Karpas-422 (cell line): Measurements from ENCODE around the gene MUS81. TPM values are rescaled to one million over a fixed set of nuclear protein-coding genes. Genes with fewer than 3 reads are reported as not detected.

Source experiments
- DNase-seq: peaks from one replicate; pipeline ENCODE4 v3.0.0-alpha.2; 2015
- H2AFZ ChIP-seq: fragments of 200-600 bp; sonication (generic); 2 replicates; pipeline ENCODE4 v1.6.1; 2014; ENCODE audit warnings: antibody characterized with exemption, low read length, mixed read lengths
- H3K27ac ChIP-seq: fragments of 200-600 bp; sonication (generic); 2 replicates; pipeline ENCODE4 v1.5.1; 2014; ENCODE audit warnings: mild to moderate bottlenecking, low read length, moderate library complexity
- H3K27me3 ChIP-seq: fragments of 200-600 bp; sonication (generic); 2 replicates; pipeline ENCODE4 v1.6.1; 2014; ENCODE audit warnings: low read length, mixed read lengths
- H3K36me3 ChIP-seq: fragments of 200-600 bp; sonication (generic); 2 replicates; pipeline ENCODE4 v1.6.1; 2014; ENCODE audit warnings: low read length, mixed read lengths; ENCODE audit not compliant: insufficient read depth
- H3K4me1 ChIP-seq: fragments of 200-600 bp; sonication (generic); 2 replicates; pipeline ENCODE4 v1.6.1; 2014; ENCODE audit warnings: mild to moderate bottlenecking, low read length, mixed read lengths
- H3K4me2 ChIP-seq: fragments of 200-600 bp; sonication (generic); 2 replicates; pipeline ENCODE4 v1.6.1; 2014; ENCODE audit warnings: low read length, low read depth, mild to moderate bottlenecking; ENCODE audit not compliant: poor library complexity, severe bottlenecking
- H3K4me3 ChIP-seq: fragments of 200-600 bp; sonication (generic); 2 replicates; pipeline ENCODE4 v1.5.1; 2014; ENCODE audit warnings: mild to moderate bottlenecking, antibody characterized with exemption, low read length, mixed read lengths
- H3K79me2 ChIP-seq: fragments of 200-600 bp; sonication (generic); 2 replicates; pipeline ENCODE4 v1.6.1; 2014; ENCODE audit warnings: mild to moderate bottlenecking, low read length, mixed read lengths
- H3K9ac ChIP-seq: fragments of 200-600 bp; sonication (generic); 2 replicates; pipeline ENCODE4 v1.6.0; 2014; ENCODE audit warnings: low read length
- H3K9me2 ChIP-seq: fragments of 200-600 bp; sonication (generic), shearing (Covaris generic); replicated peaks from 2 replicates; pipeline ENCODE4 v1.6.0; 2014; ENCODE audit warnings: mild to moderate bottlenecking, low read length, moderate library complexity; ENCODE audit not compliant: insufficient read depth
- H3K9me3 ChIP-seq: fragments of 300-700, 200-600 bp; sonication (generic); 2 replicates; pipeline ENCODE4 v1.6.1; 2014; ENCODE audit warnings: low read length, mixed read lengths
- H4K20me1 ChIP-seq: fragments of 200-600 bp; sonication (generic); 2 replicates; pipeline ENCODE4 v1.6.1; 2014; ENCODE audit warnings: mild to moderate bottlenecking, antibody characterized with exemption, low read length, low read depth; ENCODE audit not compliant: insufficient read depth
- total RNA-seq: library from RNA; depleted of rRNA; stranded (reverse); fragments of >200 nt; shearing (Covaris generic); gene quantifications from 2 replicates; pipeline ENCODE4 v1.2.3, GENCODE V29; 2014; ENCODE audit warnings: low replicate concordance

The MUS81 gene
- total RNA-seq, 1 experiment from 2014 or later, result 41.3 TPM

DNA sequence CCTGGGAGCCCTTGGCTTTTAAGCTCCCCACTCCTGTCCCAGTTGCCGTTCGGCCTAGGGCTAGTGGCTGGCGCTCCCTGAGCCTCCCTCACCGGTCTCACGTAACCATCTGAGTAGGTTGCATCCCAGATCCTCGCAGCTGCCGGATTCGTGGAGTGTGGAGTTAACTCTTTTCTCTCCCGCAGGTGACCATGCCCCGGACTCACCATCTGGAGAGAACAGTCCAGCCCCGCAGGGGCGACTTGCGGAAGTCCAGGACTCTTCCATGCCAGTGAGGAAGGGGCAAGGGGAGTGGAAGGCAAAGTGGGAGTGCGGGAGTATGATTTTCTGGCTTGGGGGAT, 902 bp downstream of the MUS81 start:
- Histone ChIP-seq H3K4me3 (peak overlapping the region; percentile 91), H2AFZ (0 out of 2 replicates have a peak overlapping the region, but pooled peaks have one; percentile 29), H3K27me3 (no peaks in the 10 kb centered on the region), H3K27ac (peak overlapping the region; percentile 90), H4K20me1 (peaks cover 14% of the 10 kb centered on the region), H3K9me3 (no peaks in the 10 kb centered on the region), H3K9me2 (no peaks in the 10 kb centered on the region), H3K9ac (peak overlapping the region; percentile 87), H3K4me2 (peak overlapping the region; percentile 88), H3K36me3 (peaks cover 27% of the 10 kb centered on the region), H3K4me1 (peaks cover 32% of the 10 kb centered on the region), H3K79me2 (peaks cover 32% of the 10 kb centered on the region)
- no peak for DNase-seq

DNA sequence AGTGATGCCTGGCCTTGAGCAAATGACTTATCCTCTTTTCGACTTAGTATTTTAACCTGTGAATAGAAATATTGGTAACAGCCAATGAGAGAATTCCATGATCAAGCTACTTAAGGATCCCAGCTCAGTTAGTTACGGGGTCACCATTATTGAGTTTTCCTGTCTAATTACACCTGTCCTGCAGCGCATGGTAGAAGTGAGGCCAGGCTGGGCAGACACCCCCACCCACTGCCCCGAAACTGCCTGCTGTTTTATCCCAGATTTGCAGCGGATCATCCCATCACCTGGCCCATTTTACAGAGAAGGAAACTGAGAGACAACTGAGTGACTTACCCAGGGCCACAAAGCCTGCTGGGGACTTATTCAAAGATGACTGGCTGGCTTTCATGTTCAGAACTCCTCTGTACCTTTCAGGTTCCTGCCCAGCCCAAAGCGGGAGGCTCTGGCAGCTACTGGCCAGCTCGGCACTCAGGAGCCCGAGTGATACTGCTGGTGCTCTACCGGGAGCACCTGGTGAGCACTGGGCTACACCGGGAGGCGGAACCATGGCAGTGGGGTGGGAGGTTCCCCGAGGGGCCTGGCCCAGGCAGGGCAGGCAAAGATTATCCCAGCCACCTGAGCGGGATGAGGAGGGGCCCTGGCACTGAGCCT, 1.4 kb downstream of the MUS81 start:
- peak overlapping the region; percentile 90; the same call in 1 of the 2 replicates for H3K27ac ChIP-seq

DNA sequence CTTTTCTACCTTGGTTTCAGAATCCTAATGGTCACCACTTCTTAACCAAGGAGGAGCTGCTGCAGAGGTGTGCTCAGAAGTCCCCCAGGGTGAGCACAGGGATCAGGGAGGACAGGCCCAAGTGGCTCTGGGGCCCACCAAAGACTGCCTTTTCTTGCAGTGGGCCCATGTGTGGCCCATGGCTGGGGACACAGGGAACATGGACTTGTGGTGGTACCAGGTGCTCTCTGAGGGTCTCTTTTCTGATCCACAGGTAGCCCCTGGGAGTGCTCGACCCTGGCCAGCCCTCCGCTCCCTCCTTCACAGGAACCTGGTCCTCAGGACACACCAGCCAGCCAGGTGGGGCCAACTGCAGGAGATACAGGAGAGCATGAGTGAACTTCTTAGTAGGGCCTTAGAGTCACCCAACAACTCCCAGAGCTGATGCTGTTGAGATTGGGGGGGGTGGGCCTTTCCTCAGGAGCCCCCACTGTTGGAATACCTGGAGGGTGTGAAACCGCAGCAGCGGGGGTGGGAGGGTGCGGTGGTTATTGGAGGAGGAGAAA, 2.0 kb downstream of the MUS81 start:
- H3K79me2 ChIP-seq, result peaks cover 21% of the 10 kb centered on the region
- no peak overlapping the region for H2AFZ ChIP-seq
- no peaks in the 10 kb centered on the region for H3K27me3 ChIP-seq
- H3K27ac ChIP-seq, result no peak overlapping the region
- peak overlapping the region; percentile 87 for H3K9ac ChIP-seq
- H4K20me1 ChIP-seq, result peaks cover 9% of the 10 kb centered on the region; the same call in 1 of the 2 replicates
- H3K9me2 ChIP-seq, result no peaks in the 10 kb centered on the region
- no peaks in the 10 kb centered on the region for H3K9me3 ChIP-seq
- H3K36me3 ChIP-seq, result peaks cover 20% of the 10 kb centered on the region
- H3K4me2 ChIP-seq, result peak overlapping the region; percentile 88
- peaks cover 27% of the 10 kb centered on the region for H3K4me1 ChIP-seq
- DNase-seq, result no peak
- peak overlapping the region; percentile 91; the same call in 1 of the 2 replicates for H3K4me3 ChIP-seq

More for the DNA sequence above, 1.4 kb downstream of the MUS81 start:
- DNase-seq, result no peak
- peak overlapping the region; percentile 88 for H3K4me2 ChIP-seq
- H4K20me1 ChIP-seq, result peaks cover 9% of the 10 kb centered on the region
- H3K9me3 ChIP-seq, result no peaks in the 10 kb centered on the region
- peak overlapping the region; percentile 87 for H3K9ac ChIP-seq
- peaks cover 27% of the 10 kb centered on the region for H3K79me2 ChIP-seq
- H3K36me3 ChIP-seq, result peaks cover 22% of the 10 kb centered on the region
- H2AFZ ChIP-seq, result no peak overlapping the region
- H3K9me2 ChIP-seq, result no peaks in the 10 kb centered on the region
- H3K4me3 ChIP-seq, result peak overlapping the region; percentile 91
- H3K4me1 ChIP-seq, result peaks cover 27% of the 10 kb centered on the region
- H3K27me3 ChIP-seq, result no peaks in the 10 kb centered on the region

DNA sequence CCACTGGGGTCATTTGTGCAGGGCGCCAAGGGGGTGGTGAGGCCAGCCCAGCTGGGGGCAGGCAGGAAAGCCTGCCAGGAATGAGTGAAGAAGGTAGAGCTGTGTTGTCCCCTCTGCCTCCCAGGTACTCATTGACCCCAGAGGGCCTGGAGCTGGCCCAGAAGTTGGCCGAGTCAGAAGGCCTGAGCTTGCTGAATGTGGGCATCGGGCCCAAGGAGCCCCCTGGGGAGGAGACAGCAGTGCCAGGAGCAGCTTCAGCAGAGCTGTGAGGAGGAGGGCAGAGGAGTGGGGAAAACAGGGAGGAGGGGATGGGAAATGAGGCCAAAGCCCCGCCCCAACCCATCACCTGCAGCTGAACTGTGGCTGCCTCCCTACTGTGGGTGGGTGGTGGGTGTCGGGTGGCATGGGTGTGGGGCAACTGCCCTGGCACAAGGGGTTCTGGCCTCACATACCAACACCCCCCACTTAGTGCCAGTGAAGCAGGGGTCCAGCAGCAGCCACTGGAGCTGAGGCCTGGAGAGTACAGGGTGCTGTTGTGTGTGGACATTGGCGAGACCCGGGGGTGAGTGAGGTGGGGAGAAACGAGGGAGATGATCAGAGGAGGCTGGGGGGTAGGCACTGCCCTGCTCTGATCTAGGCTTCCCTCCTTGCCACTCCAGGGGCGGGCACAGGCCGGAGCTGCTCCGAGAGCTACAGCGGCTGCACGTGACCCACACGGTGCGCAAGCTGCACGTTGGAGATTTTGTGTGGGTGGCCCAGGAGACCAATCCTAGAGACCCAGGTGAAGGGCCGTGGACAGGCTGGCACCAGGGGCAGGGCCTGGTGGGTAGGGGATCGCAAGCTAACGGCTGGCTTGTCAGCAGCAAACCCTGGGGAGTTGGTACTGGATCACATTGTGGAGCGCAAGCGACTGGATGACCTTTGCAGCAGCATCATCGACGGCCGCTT, 3.0 kb downstream of the MUS81 start:
- Histone ChIP-seq H2AFZ (no peak overlapping the region), H3K4me1 (peaks cover 29% of the 10 kb centered on the region), H3K27ac (no peak overlapping the region), H3K36me3 (peaks cover 17% of the 10 kb centered on the region), H3K9ac (no peak overlapping the region), H3K9me3 (no peaks in the 10 kb centered on the region), H4K20me1 (peaks cover 14% of the 10 kb centered on the region), H3K4me2 (no peak overlapping the region), H3K9me2 (no peaks in the 10 kb centered on the region), H3K4me3 (no peak overlapping the region), H3K79me2 (peaks cover 18% of the 10 kb centered on the region), H3K27me3 (no peaks in the 10 kb centered on the region)
- DNase-seq, result no peak

DNA sequence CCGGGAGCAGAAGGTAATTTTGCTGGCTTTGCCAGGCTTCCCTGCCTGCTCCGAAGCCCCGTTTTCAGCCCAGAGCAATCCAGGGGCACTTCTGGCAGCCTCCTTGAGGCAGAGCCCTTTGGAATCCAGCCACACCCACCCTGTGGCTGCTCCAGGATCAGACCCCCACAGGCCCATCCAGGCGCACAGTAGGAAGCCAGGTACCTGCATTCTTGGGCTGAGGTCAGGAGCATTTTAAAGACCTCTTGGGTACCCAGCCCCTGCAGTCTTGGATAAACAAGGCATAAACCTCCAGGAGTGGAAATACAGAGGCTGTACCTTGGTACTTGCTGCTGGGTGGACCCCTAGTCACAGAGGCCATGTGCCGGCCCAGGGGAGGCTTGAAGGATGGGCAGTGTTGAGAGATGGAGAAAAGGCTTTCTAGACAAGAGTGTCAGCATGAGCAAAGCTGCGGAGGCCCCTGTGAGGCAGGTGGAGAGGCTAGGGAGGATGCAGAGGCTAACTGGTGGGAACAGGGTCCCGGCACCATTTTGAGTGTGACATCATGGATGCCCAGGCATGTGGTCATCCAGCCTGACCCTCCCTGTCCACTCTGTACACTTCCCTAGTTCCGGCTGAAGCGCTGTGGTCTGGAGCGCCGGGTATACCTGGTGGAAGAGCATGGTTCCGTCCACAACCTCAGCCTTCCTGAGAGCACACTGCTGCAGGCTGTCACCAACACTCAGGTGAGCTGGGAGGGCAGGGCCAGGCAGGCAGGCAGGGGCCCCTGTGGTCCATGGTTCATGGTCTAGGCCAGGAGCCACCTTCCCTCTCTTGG, 3.9 kb downstream of the MUS81 start:
- Histone ChIP-seq H3K79me2 (peaks cover 18% of the 10 kb centered on the region), H3K9me3 (no peaks in the 10 kb centered on the region), H3K4me3 (no peak overlapping the region), H2AFZ (no peak overlapping the region), H3K27ac (no peak overlapping the region), H3K36me3 (peaks cover 17% of the 10 kb centered on the region), H3K4me1 (peaks cover 21% of the 10 kb centered on the region), H3K4me2 (no peak overlapping the region), H3K9me2 (no peaks in the 10 kb centered on the region), H3K9ac (no peak overlapping the region), H4K20me1 (peaks cover 19% of the 10 kb centered on the region), H3K27me3 (no peaks in the 10 kb centered on the region)
- no peak for DNase-seq

DNA sequence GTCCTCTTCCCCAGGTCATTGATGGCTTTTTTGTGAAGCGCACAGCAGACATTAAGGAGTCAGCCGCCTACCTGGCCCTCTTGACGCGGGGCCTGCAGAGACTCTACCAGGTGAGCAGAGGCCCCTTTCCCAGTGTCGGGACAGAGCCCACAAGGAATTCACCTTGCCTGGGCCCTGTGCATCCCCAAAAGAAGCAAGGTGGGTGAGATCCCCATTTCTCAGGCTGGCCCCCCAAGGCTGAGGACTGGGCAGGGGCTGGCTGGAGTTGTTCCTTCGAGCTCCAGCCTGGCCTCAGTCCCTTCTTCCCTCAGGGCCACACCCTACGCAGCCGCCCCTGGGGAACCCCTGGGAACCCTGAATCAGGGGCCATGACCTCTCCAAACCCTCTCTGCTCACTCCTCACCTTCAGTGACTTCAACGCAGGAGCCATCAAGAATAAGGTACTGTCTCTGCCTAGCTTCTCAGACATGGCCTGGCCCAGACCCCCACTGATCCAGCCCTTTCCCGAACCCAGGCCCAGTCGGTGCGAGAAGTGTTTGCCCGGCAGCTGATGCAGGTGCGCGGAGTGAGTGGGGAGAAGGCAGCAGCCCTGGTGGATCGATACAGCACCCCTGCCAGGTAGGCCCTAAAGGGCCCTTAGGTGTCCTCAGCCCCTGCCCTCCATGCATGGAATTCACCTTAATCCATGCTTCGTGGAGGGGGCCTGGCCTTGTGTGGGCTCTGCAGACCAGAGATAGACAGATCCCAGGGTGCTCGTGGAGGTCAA, 4.7 kb downstream of the MUS81 start:
- no peaks in the 10 kb centered on the region for H3K9me2 ChIP-seq
- no peak overlapping the region for H3K4me3 ChIP-seq
- no peak overlapping the region for H3K27ac ChIP-seq
- DNase-seq, result no peak
- no peak overlapping the region for H3K4me2 ChIP-seq
- peaks cover 19% of the 10 kb centered on the region for H4K20me1 ChIP-seq
- peaks cover 18% of the 10 kb centered on the region for H3K79me2 ChIP-seq
- H3K4me1 ChIP-seq, result peaks cover 22% of the 10 kb centered on the region
- no peak overlapping the region for H3K9ac ChIP-seq
- no peaks in the 10 kb centered on the region for H3K9me3 ChIP-seq
- no peaks in the 10 kb centered on the region for H3K27me3 ChIP-seq
- peaks cover 17% of the 10 kb centered on the region for H3K36me3 ChIP-seq
- no peak overlapping the region for H2AFZ ChIP-seq

GRCh38 chr11:65865550-65866172, 5.4 kb downstream of the MUS81 start:
- no peak overlapping the region for H3K27ac ChIP-seq
- H3K27me3 ChIP-seq, result no peaks in the 10 kb centered on the region
- no peaks in the 10 kb centered on the region for H3K9me3 ChIP-seq
- no peak overlapping the region for H3K9ac ChIP-seq
- H3K4me3 ChIP-seq, result no peak overlapping the region
- H4K20me1 ChIP-seq, result peaks cover 19% of the 10 kb centered on the region
- H2AFZ ChIP-seq, result no peak overlapping the region
- no peak overlapping the region for H3K4me2 ChIP-seq
- H3K4me1 ChIP-seq, result peaks cover 19% of the 10 kb centered on the region
- no peak for DNase-seq
- H3K36me3 ChIP-seq, result peaks cover 17% of the 10 kb centered on the region
- H3K9me2 ChIP-seq, result no peaks in the 10 kb centered on the region
- peaks cover 18% of the 10 kb centered on the region for H3K79me2 ChIP-seq
